ENCODE results near the gene LRMDA. TPM values are rescaled to one million over a fixed set of nuclear protein-coding genes. Genes with fewer than 3 reads are reported as not detected.

The LRMDA gene
- total RNA-seq, 4 donors from 2014 or later = 1.5 to 15.7 (median 4.6) TPM

DNA sequence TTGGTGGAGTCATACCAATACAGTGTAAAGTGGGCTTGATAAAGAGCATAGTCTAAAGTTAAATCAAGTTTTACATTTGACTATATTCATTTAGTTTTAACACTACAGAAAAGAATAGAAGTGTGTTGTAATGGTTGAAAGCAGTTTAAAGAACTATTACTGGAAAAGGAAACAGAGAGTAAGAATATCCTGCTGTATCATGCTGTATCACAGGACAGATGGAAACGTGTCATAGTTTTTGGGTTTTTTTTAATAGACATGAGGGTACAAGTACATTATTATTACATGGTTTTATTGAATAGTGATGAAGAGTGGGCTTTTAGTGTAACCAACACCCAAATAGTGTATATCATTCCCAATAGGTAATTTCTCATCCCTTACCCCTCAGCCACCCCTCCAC is 944.3 kb downstream of the LRMDA start:
- Histone ChIP-seq H3K27ac (no peak overlapping the region), H3K9me3 (no peaks in the 10 kb centered on the region), H3K4me3 (no peak overlapping the region), H3K36me3 (no peaks in the 10 kb centered on the region), H3K4me1 (no peaks in the 10 kb centered on the region), H3K27me3 (no peaks in the 10 kb centered on the region)
- TF ChIP-seq CTCF (IDR thresholded peaks at IDR 0.05) (no peak), POLR2A (IDR thresholded peaks at IDR 0.05) (no peak)
- no peak for DNase-seq
- intact Hi-C loops (cut with DNase I; ENCODE audit: low total_unique reads) = no loop called here

DNA sequence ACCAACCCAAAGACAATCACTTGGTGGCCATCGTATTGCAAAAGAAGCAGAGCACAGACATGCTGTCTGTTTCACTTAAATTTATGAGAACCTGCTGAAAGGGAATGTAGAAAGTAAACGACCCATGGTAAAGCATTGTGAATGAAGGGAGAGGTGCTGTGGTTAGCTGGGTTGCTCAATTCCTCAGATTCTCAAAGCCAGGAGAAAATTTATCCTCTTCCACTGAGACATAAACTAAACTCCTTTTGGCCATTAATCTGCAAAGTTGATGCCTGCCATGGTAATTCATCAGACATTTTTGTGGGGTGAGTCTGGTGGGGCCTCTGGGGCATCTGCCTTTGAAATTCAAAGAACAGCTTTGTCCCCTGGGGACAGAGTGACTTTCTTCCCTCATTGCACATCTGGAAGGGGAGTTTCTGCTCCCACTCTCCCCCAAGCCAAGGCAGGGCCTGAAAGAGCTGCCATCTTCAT is 951.0 kb downstream of the LRMDA start:
- Histone ChIP-seq H3K9me3 (no peaks in the 10 kb centered on the region), H3K27me3 (no peaks in the 10 kb centered on the region), H3K27ac (no peak overlapping the region), H3K4me3 (no peak overlapping the region), H3K36me3 (no peaks in the 10 kb centered on the region), H3K4me1 (no peaks in the 10 kb centered on the region)
- intact Hi-C loops (cut with DNase I; ENCODE audit: low total_unique reads) = no loop called here
- DNase-seq = no peak
- TF ChIP-seq POLR2A (IDR thresholded peaks at IDR 0.05) (no peak), CTCF (IDR thresholded peaks at IDR 0.05) (no peak)

DNA sequence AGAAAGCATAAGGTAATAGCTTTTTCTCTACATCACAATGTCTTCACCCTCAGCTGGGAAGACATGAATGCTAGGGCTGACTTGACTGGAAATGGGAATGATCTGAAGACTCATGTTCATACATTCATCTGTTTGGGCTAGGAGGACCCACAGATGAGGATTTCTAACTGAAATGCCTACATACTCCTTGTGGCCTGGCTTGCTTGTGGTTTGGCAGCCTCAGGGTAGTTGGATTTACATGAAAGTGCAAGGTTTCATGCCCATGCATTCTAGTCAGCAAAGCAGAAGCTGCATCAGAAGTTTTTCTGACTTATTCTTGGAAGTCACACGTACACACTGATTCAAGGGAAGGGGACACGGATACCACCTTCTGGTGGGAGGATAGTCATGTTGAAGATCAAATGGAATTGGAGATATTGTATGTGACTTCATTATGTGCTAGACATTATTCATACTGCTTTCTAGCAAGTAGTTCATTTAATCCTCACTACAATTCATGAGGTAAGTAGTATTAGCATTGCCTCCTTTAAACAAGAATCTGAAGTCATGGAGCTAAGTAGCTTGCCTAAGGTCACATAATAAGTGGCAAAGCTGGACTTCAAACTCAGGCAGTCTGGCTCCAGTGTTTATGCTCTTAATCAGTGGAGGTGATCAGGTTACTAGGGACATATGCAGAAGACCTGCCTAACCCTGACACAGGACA is 957.0 kb downstream of the LRMDA start:
- no peaks in the 10 kb centered on the region for H3K36me3 ChIP-seq
- H3K9me3 ChIP-seq = no peaks in the 10 kb centered on the region
- no peaks in the 10 kb centered on the region for H3K4me1 ChIP-seq
- no peaks in the 10 kb centered on the region for H3K27me3 ChIP-seq
- intact Hi-C loops (cut with DNase I; ENCODE audit: low total_unique reads) = no loop called here
- no peak overlapping the region for H3K27ac ChIP-seq
- DNase-seq = no peak
- no peak for TF ChIP-seq CTCF (IDR thresholded peaks at IDR 0.05)
- TF ChIP-seq POLR2A (IDR thresholded peaks at IDR 0.05) = no peak
- no peak overlapping the region for H3K4me3 ChIP-seq

- Histone ChIP-seq H3K27ac (no peak overlapping the region), H3K9me3 (no peaks in the 10 kb centered on the region), H3K4me3 (no peak overlapping the region), H3K27me3 (no peaks in the 10 kb centered on the region), H3K4me1 (peaks cover 0 to 6% of the 10 kb centered on the region in 2 donors), H3K36me3 (no peaks in the 10 kb centered on the region)
- TF ChIP-seq CTCF (IDR thresholded peaks at IDR 0.05) (no peak), POLR2A (IDR thresholded peaks at IDR 0.05) (no peak)
- intact Hi-C loops (cut with DNase I; ENCODE audit: low total_unique reads) = no loop called here
- no peak for DNase-seq
These were observed 962.7 kb downstream of the LRMDA start for GRCh38 chr10:76393875-76394706.

DNA sequence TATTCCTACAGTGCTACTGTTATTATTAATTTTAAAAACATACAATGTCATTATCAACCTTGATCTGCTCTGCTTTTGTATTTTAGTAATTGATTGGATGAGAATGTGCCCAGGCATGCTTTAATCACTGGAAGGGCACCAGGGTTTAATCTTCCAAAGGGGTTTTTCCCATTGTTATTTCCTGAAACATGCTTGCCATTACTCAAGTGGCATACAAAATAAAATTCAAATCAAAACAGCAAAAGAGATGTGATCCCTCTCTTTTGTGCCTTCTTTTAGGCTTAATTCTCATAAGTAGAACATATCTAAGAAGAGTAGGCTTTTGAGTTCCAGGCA is 963.3 kb downstream of the LRMDA start:
- H3K36me3 ChIP-seq = no peaks in the 10 kb centered on the region
- no peaks in the 10 kb centered on the region for H3K27me3 ChIP-seq
- H3K27ac ChIP-seq = no peak overlapping the region
- no peak for TF ChIP-seq CTCF (IDR thresholded peaks at IDR 0.05)
- no peak for TF ChIP-seq POLR2A (IDR thresholded peaks at IDR 0.05)
- peaks cover 0 to 6% of the 10 kb centered on the region in 2 donors for H3K4me1 ChIP-seq
- DNase-seq = no peak
- no peak overlapping the region for H3K4me3 ChIP-seq
- intact Hi-C loops (cut with DNase I; ENCODE audit: low total_unique reads) = no loop called here
- no peaks in the 10 kb centered on the region for H3K9me3 ChIP-seq
